ENCODE results near the gene MAP2. TPM values are rescaled to one million over a fixed set of nuclear protein-coding genes. Genes with fewer than 3 reads are reported as not detected.

MAP2 gene
- total and polyA plus RNA-seq, 2 of the 8 experiments (the other 6 are each of a cell fraction or from before 2014, with no cell fraction given): 5.9 to 9.4 TPM

DNA sequence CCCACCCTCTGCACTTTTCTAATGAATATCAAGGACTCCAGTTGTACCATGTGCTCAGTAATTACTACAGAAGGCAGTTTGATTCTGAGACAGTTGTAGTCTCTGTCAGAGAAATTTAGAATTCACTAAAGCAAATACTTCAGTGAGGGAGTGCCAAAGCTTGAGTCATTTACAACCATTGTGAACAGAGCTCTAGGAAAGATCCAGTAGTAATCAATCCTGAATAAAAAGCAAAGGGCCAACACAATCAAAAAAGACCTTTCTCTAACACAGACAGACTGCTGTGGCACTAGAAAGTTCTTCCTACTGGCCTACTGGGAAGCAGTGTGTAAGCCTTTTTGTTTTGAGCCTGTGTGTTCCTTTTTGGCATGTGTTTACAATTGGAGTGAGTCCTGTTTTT is 212.2 kb downstream of the MAP2 start:
- ChIA-PET CTCF (ENCODE audit: partially characterized antibody) (interaction anchor here (0.8 kb wide), 1 partner anchor 12 kb away, joined by 4 read pairs; no protein-coding TSS in a partner anchor), POLR2A (ENCODE audit: partially characterized antibody) (no interaction called here)
- Histone ChIP-seq H3K79me2 (ENCODE audit: control insufficient read depth in 1 of 2, insufficient read depth in 2 of 2, low read length in 2 of 2) (no peaks in the 10 kb centered on the region), H3K27me3 (replicated peaks in 1 of 4; ENCODE audit: control insufficient read depth in 3 of 4, extremely low read depth in 1 of 4, insufficient read depth in 3 of 4, low read length in 3 of 4) (no peaks in the 10 kb centered on the region), H3K79me1 (ENCODE audit: low read depth, low read length) (no peaks in the 10 kb centered on the region), H3K23ac (ENCODE audit: insufficient read length) (no peak overlapping the region), H2AFZ (ENCODE audit: low read length) (peak overlapping the region; percentile 95; the same call in 1 of the 2 replicates), H3K9ac (replicated peaks in 1 of 4; ENCODE audit: extremely low read depth in 1 of 4, low read depth in 3 of 4, low read length in 3 of 4) (no peak overlapping the region), H3K14ac (ENCODE audit: insufficient read length) (no peak overlapping the region), H4K8ac (ENCODE audit: extremely low read depth, insufficient read depth, low read length) (no peak overlapping the region), H2BK15ac (ENCODE audit: low read length) (no peak overlapping the region), H4K91ac (replicated peaks; ENCODE audit: insufficient read length, low read length) (no peak overlapping the region), H3K4me3 (ENCODE audit: extremely low read depth in 1 of 4, insufficient read depth in 2 of 4, low read depth in 3 of 4, low read length in 4 of 4) (no peak overlapping the region), H2BK12ac (ENCODE audit: low read depth, low read length) (no peak overlapping the region), H3K18ac (ENCODE audit: extremely low read depth, low read length) (no peak overlapping the region), H2BK120ac (replicated peaks; ENCODE audit: low read depth, low read length) (no peak overlapping the region), H2BK20ac (ENCODE audit: low read length) (no peak overlapping the region), H2AK5ac (ENCODE audit: low read depth, low read length) (no peak overlapping the region), H4K5ac (ENCODE audit: insufficient read length, low read depth, low read length) (no peak overlapping the region), H2BK5ac (ENCODE audit: low read depth, low read length) (no peak overlapping the region), H3K27ac (ENCODE audit: low read depth, low read length) (no peak overlapping the region), H3K4ac (replicated peaks; ENCODE audit: insufficient read length, low read depth, low read length) (no peak overlapping the region), H3K4me1 (replicated peaks in 1 of 4; ENCODE audit: control insufficient read depth in 3 of 4, insufficient read depth in 4 of 4, low read length in 3 of 4) (no peaks in the 10 kb centered on the region; a peak in 1 of 7 replicates), H3K23me2 (ENCODE audit: low read depth, low read length) (no peaks in the 10 kb centered on the region), H3K36me3 (ENCODE audit: control insufficient read depth in 2 of 4, insufficient read depth in 4 of 4, low read length in 3 of 4) (no peaks in the 10 kb centered on the region), H4K20me1 (replicated peaks in 1 of 2; ENCODE audit: control insufficient read depth in 1 of 2, insufficient read depth in 2 of 2, low read length in 2 of 2) (no peaks in the 10 kb centered on the region), H3K4me2 (ENCODE audit: insufficient read depth in 1 of 2, low read depth in 2 of 2, low read length in 2 of 2) (no peak overlapping the region), H3K56ac (replicated peaks; ENCODE audit: insufficient read length, low read depth, low read length) (no peak overlapping the region), H3K9me3 (ENCODE audit: insufficient read depth in 2 of 2, low read depth in 1 of 2, low read length in 1 of 2) (no peaks in the 10 kb centered on the region)
- TF ChIP-seq TAF7 (optimal IDR thresholded peaks at IDR 0.05; ENCODE audit: borderline replicate concordance, low read depth, low read length) (no peak), TBP (IDR thresholded peaks at IDR 0.05; ENCODE audit: low read depth, low read length) (no peak), RFX5 (IDR thresholded peaks at IDR 0.05; ENCODE audit: borderline replicate concordance, low read depth, low read length) (no peak), SP4 (IDR thresholded peaks at IDR 0.05; ENCODE audit: low read length) (no peak), CREB1 (IDR thresholded peaks at IDR 0.05) (no peak), HDAC6 (IDR thresholded peaks at IDR 0.05; ENCODE audit: low read depth, low read length) (no peak), CBX8 (IDR thresholded peaks at IDR 0.05; ENCODE audit: borderline replicate concordance, low read depth, low read length) (no peak), CHD2 (IDR thresholded peaks at IDR 0.05; ENCODE audit: low read length) (no peak)
- TF ChIP-seq, protein P1, sequence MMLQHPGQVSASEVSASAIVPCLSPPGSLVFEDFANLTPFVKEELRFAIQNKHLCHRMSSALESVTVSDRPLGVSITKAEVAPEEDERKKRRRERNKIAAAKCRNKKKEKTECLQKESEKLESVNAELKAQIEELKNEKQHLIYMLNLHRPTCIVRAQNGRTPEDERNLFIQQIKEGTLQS (IDR thresholded peaks at IDR 0.05; ENCODE audit: insufficient read depth, low read depth, low read length): no peak
- DNase-seq (ENCODE audit: low read depth in 1 of 2, low spot score in 2 of 2): no peak
- FAIRE-seq: no peak

Measured in H1 (cell line).